Measurements from ENCODE around the gene RGS11.
"Not testable (repeated sequence)": the region's sequence is repeated elsewhere in the genome, so short reads cannot be mapped to it uniquely, and the experiment has no call there.

RGS11 gene

DNA sequence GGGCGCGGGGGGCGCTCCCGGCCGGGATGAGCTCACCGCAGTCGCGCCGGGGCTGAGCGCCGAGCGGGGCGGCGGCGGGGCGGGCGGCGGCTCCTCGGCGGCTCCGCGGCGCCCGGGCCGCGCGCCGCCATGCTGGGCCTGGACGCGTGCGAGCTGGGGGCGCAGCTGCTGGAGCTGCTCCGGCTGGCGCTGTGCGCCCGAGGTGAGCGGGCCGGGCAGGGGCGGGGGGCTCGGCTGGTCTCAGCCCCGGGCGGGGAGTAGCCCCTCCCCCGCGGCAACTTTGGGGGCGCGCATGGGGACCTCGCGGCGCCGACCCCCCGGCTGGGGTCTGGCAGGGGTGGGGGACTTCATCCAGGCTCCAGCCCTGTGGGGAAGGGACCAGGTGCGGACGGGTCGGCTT is 4.8 kb upstream of the RGS11 start, which contains the start of gene ARHGDIG:
ARHGDIG (plus strand) TSS at position 40 of the 400 bp plus-strand sequence; CDS start at position 130, 90 bp downstream.
- no peak for DNase-seq (ENCODE audit: low read depth, low spot score)

DNA sequence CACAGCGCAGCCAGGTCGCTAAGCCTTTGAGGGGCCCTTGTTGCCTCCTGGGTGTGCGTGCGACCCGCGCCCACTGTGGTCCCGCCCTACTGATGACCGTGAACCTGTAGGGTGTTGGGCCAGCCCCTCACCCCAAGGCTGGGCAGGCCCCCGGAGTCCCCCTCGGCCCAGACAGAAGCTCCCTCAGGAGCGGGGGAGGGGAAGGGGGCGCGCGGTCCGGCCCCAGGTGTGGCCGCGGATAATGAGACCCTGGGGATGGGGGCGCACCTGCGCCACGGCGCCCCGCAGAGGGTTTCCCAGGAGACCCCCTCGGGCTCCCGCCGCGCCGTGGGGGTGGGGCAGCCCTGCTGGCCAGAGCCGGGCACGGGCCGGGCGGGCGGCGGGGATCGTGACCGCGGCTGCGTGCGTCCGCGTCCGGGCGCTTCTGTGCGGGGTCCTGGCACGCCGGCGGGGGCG is 4.3 kb upstream of the RGS11 start:
- DNase-seq (ENCODE audit: low read depth, low spot score) = no peak

DNA sequence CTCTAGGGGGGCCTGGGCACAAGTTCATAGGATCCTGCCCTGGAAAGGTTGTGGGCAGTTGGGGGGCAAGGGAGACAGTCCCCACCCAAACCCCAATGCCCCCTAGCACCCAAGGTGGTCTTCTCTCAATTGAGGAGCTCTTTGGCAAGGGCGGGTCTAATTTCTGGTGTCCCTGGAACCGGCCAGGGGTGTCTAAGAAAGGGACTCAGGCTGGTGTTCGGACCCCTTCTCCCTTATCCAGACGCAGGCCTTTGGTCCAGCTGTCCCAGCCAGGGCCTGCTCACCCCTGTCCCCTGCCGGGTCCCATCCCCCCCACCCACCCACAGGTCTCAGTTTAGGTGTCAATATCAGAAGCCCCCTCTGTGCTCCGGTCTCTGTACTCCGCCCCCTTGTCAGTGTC is 3.8 kb upstream of the RGS11 start:
- no peak for DNase-seq (ENCODE audit: low read depth, low spot score)

DNA sequence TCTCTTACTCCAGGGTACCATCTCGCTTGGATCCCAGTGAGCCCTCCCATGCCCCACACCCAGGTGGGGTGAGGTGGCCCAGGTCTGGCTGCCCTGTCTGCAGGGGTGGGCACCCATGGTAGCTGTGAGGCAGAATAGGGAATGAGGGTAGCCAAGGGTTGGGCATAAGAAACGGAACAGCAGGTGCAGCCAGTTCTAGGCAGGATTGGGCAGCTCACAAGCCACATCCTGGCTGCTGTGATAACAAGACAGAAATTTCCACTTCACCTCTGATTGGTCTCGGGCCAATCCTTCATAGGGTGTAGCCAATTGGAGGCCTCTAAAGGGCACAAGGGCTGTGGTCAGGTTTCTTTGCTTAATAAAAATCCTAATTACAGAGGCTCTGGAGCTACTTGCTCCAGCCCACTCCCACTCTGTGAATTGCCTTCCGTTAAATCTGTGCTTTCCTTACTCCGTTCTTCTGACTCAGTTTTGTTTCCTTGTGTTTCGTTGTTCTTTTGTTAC is 3.2 kb upstream of the RGS11 start:
- DNase-seq (ENCODE audit: low read depth, low spot score) = no peak

DNA sequence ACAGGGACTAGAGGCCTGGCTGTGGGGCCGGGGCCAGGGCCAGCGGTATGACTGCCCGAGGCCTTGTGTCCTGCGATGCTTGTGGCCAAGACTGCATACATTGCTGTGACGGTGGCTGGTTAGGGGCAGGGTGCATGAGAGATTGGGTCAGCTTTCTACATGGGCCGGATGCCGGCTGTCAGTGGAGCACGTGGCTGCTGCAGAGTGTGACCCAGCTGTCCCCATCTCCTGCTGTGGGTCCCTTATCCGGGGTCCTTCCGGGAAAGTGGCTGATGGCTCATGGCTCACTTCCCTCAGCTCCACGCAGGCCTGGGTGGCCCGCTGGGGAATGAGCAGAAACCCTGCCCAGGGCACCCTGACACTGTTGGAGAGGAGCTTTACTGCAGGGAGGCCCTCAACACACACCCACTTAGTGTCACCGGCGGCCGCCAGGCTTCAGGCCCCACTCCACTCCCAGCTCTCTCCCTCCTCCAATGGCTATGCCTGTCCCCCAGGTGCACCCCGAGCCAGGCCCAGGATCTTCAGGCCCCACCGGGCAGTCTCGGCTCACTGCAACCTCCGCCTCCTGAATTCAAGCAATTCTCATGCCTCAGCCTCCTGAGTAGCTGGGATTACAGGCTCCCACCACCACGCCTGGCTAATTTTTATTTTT is 808 bp upstream of the RGS11 start:
- DNase-seq (ENCODE audit: low read depth, low spot score) = no peak

DNA sequence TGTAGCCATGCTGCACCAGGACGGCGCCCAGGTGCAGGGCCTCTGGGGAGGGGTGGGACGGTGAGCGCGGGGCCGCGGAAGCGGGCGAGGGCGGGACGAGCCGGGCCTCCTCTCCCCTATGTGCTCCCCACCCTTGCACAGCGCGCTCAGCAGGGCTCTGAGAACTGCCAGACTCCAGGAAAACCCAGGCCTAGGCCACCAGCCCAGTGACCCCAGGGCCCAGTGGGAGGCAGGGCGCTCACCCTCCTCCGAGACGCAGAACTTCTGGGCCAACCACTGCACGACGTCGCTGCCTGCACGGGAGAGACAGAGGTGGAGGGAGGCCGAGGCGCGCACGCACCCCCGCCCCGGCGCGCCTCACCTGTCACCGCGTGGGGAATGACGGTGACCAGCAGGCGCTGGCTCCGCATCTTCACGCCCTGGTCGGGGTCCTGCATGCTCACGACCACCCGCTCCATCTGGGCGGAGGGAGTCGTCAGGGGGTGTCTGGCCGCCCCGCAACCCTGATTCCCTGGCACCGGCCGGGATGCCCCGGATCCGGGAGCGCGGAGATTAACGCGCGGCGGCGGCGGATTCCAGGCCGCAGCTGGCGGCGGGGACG is 603 bp downstream of the RGS11 start:
- no peak for DNase-seq (ENCODE audit: low read depth, low spot score)

DNA sequence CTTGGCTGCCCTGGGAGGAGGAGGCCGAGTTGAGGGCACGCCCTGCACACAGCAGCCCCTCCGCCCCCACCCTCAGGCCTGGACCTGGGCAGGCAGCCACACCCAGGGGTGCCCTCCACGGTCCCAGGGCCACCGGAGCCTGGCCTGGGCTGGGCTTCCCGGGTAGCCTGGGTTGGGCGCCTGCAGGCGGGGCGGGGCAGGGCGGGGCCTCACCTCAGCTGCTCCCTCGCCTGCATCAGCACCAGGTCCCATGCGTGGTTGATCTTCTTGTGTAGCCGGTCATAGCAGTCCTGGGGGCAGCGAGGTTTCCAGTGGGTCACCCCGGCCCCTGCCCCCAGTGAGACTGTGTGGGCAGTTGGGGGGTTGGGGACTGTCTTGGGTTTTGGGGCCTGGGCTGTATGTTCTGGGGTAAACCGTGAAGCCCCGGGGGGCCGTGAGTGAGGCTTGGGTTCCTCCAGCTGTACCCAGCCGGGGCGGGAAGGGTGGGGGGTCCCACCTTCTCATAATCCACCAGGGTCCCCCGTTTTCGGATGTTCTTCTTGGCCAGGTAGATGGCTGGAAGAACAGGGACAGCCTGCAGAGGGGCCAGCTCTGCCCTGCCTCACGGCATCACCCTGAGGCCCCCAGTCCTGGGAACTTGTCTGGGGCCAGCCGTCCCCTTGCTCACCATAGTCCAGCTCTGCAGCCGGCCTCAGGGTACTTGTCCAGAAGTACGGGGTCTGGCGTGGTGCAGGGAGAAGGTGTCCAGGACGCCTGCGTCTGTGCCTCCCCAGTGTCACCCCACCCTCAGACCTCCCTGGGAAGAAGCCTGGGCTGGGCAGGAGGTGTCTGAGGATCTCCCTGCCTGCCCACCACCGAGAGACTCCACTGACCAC is 2.0 kb downstream of the RGS11 start:
- DNase-seq (ENCODE audit: low read depth, low spot score) = no peak

DNA sequence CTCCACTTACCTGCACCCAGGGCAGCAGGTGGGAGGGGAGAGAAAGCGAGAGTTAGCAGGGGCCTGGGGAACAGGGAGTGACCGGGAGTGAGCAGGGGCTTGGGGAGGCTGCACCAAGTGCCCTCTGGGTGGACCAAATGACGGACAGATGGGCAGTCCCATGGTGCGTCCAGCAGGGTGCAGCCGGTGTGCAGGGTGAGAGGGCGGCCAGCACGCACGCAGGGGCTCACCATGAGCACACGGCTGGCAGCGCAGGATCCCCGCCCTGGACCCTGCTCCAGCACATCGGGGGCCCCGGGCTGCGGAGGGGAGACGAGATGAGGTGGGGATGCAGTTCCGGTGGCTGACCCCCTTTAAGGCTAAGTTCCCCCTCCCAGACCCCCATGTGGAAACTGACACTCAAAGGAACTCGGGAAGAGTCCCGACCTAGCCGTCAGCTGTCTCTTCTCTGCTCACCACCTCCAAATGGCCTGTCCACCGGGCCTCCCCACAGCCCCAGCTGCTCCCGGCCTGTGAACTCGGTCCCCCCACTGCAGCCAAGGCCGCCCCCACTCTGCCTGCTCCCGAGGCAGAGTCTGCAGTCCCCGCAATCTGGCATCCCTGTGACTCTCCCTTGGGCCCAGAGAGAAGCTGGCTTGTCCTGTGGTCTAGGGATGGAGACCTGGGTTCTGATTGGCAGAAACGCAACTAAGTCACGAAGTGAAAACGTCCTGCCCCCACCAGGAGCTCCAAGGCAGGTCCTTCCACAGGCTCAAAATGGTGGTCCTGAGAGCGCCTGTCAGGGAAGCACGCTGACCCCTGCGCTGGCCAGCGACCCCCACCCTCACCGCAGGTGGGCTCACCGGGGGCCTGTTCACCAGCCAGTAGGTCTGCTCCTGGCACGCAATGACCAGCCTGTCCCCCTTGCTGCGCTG is 2.9 kb downstream of the RGS11 start:
- DNase-seq (ENCODE audit: low read depth, low spot score) = no peak

DNA sequence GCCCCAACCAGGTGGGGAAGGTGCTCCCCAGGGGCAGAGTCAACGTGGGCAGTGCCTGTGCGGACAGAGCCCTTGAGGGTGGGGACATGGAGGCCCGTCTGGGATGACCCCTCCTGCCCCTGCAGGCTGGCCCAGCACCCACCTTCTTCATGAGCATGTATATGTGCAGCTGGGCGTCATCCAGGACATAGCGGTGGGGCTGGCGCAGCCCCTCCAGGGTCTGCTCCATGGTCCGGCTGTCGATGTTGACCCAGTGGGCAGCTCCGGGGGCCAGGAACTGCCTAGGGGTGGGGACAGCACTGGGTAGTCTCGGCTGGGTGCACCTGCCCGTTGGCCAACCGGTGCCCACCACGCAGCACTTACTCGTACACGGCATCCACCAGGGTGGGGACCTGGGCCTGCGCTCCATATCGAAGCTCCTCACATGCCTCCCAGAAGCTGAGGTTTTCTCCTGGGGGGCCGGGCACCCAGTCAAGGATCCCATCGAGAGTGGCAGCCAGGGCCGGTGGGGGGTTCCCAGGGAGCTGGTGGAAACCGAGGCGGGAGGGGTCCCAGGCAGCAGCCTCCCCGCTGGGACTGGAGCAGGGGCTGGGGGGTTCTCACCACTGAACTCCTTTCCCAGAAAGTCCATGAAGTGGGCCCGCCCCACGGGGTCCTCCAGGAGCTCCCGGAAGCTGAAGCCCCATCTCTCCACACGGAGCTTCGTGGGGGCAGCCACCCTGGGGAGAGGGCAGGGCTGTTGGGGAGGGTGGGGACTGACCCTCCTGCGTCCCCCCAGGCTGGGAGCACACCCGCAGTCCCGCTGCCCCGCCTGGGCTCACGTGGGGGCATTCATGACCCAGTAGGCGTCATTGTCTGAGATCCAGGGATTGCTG is 5.1 kb downstream of the RGS11 start:
- no peak for DNase-seq (ENCODE audit: low read depth, low spot score)

DNA sequence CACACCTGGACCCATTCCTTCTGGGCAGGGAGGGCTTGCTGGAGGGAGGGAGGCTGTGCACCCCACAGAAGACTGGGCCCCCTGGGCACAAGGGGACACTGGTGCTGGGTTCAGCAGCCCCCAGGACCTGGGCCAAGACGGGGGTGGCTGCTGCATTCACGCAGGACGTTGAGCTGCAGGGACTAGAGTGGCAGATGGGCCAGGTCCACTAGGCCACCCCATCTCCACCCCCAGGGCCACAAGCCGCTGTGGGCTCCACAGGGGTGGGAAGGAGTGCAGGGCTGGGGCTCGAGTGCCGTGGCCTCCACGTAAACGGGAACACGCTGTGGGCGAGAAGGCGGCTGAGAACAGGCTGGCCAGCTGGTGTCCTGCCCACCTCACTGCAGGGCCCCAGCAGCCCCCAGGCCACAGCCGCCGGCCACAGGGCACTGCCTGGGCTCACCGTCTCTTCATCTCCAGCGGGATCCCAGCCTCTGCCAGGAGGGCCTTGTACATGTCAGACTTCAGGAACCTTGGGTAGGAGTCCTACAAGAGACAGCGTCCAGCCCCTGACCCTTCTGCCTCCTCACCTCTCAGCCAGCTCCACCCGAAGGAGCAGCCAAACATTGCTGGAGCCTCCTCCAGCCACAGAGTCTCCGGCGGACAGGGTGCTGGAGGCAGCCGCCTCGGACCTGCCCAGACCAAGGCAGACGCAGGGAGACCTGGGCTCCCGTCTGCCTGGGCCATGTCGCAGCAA is 6.5 kb downstream of the RGS11 start:
- no peak for DNase-seq (ENCODE audit: low read depth, low spot score)

DNA sequence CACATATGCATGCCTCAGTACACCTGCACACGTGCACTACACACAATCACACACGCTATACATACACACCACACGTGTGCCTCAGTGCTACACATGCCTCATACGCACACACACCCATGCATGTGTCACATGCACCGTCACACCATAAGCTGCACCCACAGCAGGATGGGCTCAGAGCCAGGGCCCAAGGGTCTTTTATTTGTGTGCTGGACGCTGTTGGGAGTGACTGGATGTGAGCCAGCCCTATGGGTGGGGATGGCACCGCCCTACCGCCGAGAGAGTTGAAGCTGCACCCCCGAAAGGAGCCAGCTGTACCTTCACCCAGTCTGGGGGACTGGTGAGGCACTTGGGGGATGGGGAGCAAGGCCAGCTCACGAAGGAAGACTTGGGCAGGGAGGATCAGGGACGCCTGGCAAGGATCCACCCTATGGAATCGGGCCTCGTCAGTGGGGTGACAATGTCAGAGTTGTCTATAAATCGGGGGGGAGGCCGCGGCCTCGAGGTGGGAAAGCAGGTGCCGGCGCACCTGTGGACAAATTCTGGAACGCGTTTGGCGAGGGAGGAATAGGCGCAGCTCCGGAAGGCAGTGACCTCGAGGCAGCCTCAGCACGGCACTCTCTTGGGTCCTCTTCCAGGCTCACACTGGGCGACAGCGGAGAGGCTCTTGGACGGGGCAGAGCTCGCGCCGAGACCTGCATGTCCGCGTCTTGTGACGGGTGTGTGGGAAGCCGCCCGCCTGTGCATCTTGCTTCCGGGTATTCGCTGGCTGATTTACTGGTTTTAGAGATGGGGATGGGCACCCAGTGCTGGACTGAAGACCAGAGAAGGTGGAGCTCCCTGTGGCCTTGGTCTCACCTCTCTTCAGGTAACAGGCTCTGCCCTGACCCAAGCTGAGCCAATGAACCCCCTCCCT is 7.3 kb downstream of the RGS11 start:
- no peak for DNase-seq (ENCODE audit: low read depth, low spot score)

DNA sequence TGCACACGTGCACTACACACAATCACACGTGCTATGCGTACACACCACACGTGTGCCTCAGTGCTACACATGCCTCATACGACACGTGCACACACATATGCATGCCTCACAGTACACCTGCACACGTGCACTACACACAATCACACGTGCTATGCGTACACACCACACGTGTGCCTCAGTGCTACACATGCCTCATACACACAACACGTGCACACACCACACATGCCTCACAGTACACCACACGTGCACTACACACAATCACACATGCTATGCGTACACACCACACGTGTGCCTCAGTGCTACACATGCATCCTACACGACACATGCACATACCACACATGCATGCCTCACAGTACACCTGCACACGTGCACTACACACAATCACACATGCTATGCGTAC is 8.2 kb downstream of the RGS11 start:
- not testable (repeated sequence) for DNase-seq (ENCODE audit: low read depth, low spot score)

DNA sequence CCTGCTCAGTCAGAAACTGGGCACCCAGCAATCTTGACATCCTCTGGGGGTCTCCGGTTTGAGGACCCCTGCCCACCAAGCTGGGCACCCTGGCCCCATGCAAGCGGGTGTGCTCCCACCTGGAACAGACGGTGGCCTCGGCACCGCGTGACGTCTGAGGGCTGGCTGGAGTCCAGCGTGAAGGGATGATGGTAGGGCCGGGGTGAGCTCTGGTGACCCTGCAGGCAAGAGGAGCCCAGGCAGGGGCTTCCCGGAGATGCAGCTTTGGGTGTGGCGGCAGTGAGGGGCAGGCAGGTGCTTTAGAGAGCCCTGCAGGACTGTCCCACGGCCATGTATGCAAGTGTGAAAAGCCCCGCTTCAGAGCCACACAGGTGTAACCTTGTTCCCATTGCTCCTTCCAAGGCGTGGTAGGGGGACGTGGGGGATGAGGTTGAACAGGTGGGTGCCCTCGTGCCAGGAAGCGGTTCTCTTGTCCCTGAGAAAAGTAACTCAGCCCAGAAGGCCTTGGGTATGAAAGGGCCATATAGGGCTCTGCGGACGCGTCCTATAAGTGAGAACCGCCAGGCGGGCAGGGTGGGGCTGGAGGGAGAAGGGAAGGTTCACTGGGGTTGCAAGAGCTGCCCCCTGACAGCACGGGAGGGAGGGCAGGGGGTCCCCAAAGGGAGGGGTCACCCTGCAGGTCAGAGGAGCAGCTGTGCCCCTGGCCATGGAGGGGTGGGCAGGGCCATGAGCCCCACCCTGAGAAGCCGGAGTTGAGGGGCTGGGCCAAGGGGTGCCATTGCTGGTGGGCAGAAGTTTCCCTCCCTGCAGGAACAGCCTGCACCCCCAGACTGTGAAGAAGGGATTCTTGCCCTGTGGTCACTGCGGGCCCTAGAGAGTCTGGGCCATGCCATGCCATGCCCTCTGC is 9.2 kb downstream of the RGS11 start:
- DNase-seq (ENCODE audit: low read depth, low spot score) = no peak

DNA sequence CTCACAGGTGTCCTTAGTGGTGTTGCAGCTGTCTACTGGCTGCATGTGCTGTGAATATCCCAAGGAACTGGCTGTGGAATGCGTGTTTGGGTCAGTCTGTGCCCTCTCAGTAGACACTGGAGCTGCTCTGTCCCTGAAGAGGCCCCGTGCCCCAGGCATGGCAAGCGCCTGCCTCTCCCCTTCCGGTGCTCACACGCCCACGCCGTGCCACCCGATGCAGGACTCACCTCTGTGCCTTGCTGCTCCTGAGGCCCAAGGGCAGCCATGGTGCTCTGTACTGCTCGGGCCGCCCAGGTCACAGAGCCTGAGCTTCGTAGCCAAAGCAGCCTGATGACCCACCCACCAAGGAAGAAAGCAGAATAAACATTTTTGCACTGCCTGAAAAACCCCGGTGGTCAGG is 10.0 kb downstream of the RGS11 start:
- DNase-seq (ENCODE audit: low read depth, low spot score) = no peak

DNA sequence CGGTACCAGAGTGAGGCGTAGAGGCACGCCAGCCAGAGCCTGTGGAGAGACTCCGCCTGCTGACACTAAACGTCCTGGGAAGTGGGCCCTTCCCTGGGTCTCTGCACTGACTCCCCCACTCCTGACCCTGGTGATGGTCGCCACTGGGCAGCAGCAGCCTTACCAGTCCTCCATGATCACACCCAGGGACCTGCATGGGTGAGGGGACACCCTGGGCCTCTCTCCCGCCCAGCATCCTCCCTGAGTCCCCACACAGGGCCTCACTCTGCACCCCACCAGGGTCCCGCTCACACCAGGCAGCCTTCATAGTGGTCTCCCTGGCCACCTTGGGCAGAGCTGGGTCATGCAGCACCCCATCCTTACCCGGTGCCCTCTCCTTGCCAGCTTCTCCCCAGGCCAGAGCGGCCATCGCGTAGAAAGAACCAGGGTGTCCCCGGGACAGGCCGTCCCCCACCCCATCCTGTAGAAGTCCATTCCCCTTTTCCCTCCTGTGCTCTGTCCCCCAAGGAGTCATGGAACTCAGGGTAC is 10.7 kb downstream of the RGS11 start:
- DNase-seq (ENCODE audit: low read depth, low spot score) = no peak

DNA sequence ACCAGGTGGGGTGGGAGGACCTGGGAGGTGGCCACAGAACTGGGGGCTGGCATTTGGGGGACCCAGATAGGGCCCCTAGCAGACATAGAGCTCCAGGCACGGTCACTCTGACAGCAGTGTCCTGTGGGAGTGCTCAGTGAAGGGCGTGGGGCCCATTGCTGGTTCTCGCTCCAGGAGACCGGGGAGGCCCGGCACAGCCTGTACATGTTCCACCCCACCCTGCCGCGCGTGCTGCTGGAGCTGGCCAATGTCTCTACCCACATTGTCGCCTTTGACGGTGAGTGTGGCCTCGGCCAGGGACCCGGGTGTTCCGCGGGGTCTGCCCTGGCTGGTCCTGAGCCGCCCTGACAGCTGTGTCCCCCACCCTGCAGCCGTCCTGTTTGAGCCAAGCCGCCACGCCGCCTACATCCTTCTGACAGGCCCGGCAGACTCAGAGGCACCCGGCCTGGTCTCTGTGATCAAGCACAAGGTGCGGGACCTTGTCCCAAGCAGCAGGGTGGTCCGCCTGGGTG is 11.2 kb downstream of the RGS11 start:
- no peak for DNase-seq (ENCODE audit: low read depth, low spot score)

DNA sequence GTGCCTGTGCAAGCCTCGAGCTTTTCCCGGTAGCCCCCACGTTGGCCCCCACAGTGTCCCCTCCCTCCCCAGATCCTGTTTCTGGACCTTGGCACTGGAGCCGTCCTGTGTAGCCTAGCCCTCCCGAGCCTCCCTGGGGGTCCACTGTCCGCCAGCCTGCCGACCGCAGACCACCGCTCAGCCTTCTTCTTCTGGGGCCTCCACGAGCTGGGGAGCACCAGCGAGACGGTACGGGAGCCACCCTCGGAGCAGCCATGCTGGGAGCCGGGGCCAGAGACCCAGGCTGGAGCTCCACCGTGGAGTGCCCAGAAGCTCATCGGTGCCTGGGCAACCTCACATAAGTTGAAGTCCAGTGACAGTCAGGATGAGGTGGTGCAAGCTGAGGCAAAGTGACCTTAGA is 11.8 kb downstream of the RGS11 start:
- no peak for DNase-seq (ENCODE audit: low read depth, low spot score)
